ENCODE measurements around the gene FAM9C.

- TF ChIP-seq, protein P1, sequence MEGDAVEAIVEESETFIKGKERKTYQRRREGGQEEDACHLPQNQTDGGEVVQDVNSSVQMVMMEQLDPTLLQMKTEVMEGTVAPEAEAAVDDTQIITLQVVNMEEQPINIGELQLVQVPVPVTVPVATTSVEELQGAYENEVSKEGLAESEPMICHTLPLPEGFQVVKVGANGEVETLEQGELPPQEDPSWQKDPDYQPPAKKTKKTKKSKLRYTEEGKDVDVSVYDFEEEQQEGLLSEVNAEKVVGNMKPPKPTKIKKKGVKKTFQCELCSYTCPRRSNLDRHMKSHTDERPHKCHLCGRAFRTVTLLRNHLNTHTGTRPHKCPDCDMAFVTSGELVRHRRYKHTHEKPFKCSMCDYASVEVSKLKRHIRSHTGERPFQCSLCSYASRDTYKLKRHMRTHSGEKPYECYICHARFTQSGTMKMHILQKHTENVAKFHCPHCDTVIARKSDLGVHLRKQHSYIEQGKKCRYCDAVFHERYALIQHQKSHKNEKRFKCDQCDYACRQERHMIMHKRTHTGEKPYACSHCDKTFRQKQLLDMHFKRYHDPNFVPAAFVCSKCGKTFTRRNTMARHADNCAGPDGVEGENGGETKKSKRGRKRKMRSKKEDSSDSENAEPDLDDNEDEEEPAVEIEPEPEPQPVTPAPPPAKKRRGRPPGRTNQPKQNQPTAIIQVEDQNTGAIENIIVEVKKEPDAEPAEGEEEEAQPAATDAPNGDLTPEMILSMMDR (IDR thresholded peaks at IDR 0.05) = no peak
- TF ChIP-seq POLR2A (IDR thresholded peaks at IDR 0.05) = no peak
These were observed 1.3 kb downstream of the FAM9C start for GRCh38 chrX:13043138-13043537.

Measured in heart left ventricle (tissue), 13 donors.